Endometrium (tissue), 2 donors: ENCODE results near the gene ARHGAP24.
"Not testable (repeated sequence)": the region's sequence is repeated elsewhere in the genome, so short reads cannot be mapped to it uniquely, and the experiment has no call there.

ENCODE experiments used
- FAIRE-seq: peaks from 2 replicates; lab custom pipeline; 2012; peaks lifted over from hg19 to GRCh38; lab: Jason Lieb, UNC
- donor health status: control.
- donor health status: control.

The ARHGAP24 gene

DNA sequence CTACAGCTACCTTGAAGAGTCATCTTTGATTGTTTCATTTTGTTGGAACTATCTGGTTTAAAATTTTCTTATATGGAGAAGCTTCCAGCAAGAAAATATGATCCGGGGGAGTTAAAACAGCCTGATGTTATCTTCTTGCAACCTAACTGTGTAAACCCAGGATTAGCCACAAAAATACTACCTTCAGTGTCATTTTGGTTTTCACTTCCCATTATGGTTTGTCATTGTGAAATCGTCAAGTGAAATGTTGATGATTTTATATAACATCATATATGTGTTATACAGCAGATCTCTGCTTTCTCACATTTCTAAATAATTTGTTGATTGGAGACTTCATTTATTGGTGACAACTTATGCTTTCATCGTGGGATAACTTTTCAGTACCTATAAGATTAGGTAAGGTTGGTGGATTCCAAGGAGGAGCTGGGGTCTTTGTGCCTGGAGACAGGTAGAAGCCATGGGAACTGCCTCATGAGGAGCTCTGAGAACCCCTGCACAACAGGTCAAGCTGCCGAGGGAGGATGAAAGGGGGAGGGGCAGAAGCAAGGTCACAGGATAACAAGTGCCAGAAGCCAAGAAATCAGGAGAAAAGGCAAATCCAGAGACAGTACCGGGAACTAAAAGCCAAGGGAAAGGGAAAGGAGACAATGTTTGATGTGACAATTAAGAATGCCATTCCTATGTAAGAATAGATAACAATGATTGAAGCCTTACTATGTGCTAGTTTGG, 7.2 kb downstream of the ARHGAP24 start:
- no peak for FAIRE-seq

DNA sequence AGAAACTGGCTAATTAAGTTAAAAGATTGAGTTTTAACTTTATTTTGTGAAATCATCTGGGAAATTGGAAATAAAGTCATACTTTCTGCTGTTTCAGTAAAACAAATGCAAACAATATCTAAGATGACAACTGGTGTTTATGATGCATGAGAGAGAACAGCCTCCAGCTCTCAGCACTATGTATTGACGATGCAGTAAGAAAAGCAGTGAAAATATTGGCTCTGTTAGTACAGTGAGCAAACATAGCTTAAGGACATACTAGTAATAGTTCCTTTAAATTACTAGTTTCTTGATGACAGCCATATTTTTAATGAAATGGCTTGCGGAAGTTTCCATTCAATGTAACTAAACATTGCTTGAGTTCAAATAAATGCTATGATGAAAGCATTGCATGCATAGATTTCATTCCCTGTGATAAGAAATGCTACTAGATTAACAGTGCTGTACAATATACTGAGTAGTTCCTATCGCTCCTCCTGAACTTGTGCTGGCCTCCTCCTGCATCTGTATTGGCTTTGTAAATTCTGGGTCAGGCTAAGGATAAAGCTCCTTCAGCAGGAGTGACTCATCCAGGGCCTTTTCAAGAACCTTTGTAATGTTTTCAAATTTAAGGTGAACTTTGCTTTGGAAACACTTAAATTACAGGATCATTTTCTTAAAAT, 11.6 kb downstream of the ARHGAP24 start:
- no peak for FAIRE-seq

DNA sequence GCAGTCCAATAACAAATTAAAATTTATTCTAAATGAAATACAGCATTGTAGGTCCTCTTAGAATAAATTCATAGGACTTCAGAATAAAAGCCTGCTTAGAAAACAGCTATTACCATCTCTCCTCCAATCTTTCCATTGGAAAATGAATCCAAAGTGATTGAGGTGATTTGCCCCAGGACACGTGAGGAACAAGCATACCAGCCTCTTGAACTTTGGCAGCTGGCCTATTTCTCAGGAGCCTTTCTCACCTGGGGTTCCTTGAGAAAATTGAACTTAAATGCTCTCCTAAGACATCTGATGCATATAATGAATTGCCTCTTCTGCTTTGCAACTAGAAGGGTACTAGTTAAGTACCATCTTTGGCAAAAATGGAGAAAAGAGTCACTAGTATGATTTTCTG, 13.5 kb downstream of the ARHGAP24 start:
- FAIRE-seq, result no peak

DNA sequence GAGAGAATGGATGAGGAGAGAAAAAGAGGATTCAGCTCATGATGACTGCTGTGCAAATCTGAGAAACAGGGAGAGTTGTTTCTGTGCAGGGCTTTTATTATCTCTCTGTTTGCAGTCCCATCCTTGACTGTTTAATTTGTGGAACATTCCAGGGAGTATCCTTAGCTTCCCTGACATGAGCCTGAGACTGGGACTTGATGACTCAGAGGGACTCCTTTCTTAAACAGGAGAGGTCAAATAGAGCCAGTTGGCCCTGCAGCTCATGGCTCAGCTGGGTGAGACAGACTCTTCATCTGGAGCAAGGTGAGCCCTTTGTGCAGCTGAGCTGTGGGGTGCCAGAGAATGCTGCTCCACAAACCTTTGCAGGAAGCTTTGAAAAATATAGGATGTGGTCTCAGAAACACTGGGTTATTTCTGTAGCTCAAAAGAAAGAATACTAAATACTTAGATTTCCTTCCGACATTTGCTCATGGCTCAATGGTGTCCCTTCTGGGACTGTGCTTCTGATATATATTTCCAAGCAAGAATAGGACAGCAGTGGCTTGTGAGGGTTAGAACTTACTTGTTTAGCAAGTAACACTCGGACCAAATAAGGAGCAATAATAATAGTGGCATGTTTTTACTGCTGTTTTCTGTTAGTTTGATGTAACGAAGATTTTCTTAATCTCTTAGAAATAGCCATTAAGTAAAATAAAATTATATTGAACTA, 14.5 kb downstream of the ARHGAP24 start:
- FAIRE-seq, result no peak

DNA sequence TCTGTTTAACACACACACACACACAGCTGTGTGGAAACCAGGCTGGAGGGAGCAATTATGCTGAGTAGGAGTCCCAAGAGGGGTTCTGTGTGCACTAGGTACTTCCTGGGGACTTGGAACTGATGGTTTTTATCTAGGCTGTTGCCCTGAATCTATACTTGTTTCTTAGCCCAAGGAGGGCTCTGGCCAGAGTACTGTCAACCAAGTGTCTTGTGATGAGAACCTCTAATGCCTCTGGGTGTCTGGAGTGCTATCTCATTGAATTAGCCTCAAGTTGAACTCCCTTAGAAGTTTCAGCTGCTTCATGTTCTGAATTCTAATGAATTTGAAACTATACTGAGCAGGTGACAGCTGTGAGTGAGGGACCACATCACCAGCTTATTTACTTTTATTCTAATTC, 16.6 kb downstream of the ARHGAP24 start:
- no peak for FAIRE-seq

DNA sequence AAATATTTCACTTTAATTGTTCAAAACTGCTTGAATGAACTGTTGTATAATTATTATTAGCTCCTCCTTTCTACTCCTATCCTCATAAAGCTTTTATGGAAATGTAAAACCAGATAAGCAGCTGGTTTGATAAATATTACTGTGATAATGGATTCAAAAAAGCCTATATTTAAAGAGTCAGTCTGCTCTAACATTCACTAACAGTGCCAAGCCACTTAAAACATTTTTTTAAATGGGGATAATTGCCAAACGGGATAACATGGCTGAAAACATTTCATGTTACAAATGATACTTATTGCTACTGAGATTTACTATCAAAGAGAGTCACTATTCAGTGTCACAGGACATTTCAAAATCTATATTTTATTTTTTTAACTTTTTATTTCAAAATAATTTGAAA, 17.4 kb downstream of the ARHGAP24 start:
- no peak for FAIRE-seq

DNA sequence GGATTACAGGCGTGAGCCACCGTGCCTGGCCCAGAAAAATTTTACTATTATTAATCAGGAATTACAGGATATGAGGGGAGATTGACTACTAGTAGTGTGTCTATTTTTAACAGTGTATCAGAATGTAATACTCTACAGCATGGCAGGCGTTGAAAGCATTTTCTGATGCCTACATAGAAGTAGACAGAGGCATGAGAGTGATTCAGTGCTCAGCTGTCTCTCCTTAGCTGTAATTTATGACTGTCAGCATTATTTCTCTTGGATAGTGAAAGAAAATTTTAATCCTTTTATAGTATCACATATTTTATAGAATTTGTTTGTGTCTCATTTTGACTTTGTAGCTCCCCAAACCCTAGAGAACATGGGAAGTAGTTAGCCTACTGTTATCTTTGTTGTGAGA, 20.7 kb downstream of the ARHGAP24 start:
- no peak for FAIRE-seq

DNA sequence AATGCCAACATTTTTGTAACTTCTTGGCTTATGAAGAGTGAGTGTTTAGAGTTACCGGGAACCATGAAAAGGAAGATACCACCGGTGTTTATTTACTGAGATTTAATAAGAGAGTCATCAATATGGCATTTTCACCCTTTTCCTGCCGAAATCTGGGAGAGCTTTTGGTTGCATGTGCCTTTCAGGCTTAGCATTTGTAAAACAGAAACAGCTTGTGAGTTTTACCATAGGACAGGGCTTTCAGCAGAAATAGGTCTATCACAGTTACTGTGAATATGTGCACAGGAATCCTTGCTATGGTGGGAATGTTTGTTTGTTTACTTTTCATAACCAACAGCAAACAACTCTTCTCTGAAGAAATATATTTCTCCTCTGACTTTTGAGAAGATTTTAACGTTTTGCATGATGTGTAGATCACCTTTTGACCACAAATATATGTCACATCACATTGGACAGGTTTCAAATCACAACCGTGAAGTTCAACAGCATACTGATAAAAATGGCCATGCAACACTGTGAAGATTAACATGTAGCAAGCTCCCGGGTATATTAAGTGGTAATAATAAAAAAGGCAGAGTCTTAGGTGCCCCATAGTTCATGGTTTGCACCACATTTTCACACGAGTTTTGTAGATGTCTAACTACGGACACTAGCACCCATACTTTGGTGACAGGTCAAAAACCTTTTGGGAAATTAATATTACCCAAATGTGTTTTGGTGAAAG, 21.3 kb downstream of the ARHGAP24 start:
- FAIRE-seq, result no peak

DNA sequence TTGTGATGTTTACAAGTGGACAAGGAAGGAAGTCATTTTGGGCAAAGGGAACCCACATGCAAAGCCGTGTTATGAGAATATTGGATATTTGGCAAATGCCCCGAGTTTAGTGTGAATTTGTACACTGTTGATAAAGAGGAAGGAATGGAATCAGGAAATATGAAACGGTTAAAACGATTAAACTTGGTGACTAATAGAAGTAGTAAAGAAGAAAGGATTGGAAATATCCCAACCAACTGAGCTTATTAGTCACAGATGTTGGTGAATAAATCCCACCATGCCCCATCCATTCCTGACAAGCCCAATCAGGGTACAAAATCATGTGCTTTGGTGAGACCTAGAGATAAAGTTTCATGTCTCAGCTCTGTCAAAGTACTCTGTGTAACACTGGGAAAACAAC, 22.0 kb downstream of the ARHGAP24 start:
- peak; percentile 61 for FAIRE-seq

DNA sequence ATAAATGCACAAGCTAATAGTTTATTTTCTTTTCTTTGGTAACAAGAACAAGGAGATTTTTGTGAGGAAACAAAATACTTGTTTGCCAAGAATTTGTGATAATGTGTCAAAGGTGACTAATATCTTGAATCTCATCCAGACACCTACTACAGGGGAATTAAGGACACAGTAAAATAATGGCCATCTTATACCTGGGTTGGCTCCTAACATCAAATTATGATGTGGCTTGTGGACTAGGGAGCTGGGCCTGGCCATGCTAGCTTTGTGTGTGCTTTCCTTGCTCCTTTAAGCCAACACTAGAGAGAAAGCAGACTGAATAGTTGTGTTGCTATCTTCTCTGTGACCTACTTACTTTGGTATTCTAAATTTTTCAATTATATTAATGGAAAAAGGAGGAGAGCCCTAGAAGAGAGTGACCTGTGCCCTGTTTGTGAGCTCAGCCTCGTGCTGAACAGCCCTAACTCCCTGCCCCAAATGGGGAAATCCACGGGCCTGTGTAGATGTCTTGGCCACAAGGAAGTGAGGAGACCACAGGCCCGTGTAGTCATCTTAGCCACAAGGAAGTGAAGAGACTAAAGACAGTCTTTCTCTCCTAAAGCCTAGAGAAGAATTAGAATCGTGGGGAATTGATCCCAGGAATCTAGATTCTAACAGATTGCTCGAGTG, 23.3 kb downstream of the ARHGAP24 start:
- FAIRE-seq, result no peak

DNA sequence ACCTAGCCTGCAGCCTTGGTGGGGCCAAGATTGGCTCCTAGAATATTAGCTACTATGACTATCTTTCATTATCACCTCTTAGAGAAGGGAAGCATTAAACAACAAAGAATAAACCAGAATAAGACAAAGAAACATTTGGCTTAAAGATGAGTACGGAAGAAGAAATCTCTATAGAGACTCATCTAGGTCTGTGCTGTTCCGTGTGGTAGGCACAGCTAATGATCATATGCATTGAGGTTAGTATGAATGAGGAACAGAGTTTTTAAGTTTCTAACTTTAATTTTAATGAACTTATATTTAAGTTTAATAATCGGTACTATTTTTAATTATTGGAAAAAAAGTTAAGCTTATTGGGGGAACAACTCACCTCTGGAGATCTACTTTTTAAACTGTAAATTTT, 24.6 kb downstream of the ARHGAP24 start:
- FAIRE-seq, result no peak

DNA sequence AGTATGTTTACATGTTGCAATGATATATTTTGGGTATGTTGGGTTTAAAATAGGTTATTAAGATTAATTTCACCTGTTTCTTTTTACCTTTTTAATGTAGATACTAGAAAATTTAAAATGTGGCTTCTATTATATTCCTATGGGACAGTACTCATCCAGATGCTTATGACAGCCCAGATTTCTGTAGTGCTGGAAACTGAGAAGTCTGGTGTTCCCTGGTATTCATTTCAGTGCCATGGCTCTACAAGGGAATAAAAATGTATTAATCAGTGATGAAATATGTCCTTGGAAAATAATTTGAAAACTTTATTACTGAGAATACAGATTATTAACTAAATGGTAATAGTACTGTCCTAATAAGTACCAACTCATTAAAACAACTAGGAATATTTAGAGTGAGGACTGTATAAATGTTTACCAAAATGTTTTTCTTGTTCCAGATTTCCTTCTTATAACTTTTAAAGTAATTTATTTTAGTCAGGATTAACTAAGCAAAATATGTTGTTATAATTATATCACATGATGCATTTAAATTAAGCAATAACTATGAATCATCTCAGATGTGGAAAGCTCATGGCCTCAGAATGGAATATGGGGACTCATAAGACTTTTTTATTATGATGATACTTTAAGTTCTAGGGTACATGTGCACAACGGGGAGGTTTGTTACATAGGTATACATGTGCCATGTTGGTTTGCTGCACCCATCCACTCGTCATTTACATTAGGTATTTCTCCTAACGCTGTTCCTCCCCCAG, 25.3 kb downstream of the ARHGAP24 start:
- FAIRE-seq, result no peak

DNA sequence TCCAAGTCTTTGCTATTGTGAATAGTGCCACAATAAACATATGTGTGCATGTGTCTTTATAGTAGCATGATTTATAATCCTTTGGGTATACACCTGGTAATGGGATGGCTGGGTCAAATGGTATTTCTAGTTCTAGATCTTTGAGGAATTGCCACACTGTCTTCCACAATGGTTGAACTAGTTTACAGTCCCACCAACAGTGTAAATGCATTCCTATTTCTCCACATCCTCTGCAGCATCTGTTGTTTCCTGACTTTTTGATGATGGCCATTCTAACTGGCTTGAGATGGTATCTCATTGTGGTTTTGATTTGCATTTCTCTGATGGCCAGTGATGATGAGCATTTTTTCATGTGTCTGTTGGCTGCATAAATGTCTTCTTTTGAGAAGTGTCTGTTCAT, 26.2 kb downstream of the ARHGAP24 start:
- not testable (repeated sequence) for FAIRE-seq

DNA sequence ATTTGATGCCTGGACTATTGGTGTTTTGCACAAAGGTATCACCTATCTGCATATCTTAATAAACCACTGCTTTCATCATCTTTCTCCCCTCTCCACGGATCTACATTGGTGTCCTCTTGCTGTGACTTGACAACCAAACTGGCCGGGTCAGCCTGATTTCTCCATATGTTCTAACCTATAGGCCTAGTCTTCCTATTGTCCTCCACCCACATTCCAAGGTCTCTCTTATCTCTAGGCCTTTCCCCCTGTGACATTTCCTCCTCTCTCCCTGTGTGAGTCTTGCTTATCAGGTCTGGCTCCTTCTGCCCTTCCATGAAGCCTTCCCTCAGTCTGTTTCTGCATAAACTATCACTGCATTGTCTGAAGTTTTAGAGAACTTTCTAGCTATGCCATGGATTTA, 33.7 kb downstream of the ARHGAP24 start:
- no peak for FAIRE-seq

DNA sequence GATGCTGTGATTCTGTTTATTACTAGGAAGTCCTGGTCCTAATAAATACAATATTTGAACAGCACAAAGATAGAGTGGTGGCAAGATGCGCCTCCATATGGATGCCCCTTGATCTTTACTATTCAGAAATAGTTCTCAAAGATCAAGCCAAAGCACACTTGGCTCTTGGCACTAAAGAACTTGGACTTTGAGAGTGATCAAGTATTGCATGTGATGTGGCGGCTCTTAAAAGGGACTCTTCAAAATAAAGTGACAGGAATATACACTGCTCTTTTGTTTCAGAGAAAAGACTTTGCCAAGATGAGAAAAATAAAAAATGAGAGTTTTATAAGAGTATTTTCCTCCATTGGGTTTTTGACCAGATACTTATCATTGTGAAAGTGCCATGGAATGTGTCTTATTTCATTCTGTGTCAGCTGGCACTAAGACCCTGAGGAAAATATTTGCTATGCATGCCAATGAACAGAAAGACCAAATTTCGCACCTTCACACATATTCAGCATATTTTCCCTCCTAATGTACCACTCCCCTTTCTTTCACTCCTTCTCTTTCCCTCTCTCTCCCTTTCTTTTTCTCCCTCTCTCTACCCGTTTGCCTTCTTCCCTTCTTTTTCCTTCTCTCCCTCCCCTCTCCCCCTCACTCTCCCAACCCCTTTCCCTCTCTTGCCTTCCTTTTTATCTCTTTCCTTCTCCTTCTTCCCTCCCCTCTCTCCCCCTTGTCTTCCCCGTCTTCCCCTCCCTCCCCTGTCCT, 35.1 kb downstream of the ARHGAP24 start:
- FAIRE-seq, result no peak

DNA sequence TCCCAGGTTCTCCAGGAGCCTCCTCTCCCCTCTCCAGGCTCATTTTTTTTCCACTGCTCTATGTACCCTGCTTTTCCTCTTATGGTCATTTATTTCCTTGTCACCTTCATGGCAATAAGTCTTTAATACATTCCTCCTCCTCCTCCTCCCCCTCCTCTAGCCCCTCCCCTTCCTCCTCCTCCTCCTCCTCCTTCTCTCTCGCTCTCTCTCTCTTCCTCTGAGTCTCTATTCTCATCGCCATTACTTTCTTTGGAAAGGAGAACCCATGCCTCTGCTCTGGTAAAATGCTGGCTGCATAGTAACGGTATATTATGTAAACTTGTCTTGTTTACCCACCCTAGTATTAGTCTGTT, 35.7 kb downstream of the ARHGAP24 start:
- no peak for FAIRE-seq

DNA sequence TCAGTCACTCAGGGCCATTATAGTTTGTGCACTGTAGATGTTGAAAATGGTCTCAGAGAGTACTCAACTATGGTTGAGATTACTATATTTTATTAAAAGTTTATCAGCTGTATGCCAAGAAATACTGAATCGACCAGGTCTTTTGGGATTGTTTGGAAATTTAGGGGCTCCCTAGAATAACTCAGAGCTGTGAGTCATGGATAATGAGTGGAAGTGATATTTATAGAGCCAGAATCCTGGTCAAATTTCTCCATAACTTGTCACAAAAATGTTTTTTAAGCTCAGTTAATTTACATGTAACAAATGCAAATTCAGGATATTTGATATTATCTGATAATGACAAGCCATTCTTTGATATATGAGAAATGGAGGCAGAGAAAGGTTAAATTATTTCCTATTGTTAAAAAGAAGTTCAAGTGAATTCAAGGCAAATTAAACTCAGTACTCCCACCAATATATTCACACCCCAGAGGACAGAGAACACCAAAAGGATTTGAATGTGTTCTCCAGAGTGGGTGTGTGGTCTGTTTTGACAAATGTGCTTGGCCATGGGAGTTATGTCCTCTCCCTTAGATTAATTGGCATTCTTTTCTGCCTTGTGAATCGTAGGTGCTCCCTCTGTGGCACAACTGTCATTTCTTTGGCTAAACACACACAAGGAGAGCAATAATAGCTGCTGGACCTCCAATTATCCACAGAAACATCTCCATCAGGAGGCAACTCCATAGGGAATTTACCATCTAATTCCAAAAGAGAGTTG, 37.7 kb downstream of the ARHGAP24 start:
- FAIRE-seq, result no peak

DNA sequence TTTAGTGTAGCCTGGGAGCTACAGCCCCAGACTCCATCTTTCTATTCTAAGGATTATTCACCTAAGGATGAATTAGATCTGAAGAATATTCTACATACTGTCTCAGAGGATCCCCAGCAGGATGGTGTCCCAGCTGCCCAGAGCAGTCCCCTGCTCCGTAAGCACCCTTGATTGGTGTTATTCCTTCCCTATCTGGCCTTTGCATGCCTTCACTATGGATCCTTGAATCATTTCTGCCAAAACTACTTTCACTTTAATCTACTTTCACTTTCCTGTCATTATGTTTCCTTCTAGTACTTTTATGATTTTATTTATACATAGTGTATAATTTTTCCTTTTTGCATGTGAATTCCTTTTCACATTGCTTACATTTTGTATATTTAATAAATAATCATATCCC, 39.2 kb downstream of the ARHGAP24 start:
- FAIRE-seq, result no peak

DNA sequence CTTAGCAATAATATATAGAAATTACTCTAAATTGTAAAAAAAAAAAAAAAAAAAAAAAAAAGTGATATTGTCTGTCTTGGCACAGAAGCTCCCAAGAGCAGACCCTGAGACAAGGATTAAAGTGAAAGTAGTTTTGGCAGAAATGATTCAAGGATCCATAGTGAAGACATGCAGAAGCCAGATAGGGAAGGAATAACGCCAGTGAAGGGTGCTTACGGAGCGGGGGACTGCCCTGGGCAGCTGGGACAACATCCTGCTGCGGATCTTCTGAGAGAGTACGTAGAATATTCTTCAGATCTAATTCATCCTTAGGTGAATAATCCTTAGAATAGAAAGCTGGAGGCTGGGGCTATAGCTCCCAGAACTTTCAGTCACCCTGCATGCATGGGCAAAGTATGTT, 39.8 kb downstream of the ARHGAP24 start:
- no peak for FAIRE-seq

DNA sequence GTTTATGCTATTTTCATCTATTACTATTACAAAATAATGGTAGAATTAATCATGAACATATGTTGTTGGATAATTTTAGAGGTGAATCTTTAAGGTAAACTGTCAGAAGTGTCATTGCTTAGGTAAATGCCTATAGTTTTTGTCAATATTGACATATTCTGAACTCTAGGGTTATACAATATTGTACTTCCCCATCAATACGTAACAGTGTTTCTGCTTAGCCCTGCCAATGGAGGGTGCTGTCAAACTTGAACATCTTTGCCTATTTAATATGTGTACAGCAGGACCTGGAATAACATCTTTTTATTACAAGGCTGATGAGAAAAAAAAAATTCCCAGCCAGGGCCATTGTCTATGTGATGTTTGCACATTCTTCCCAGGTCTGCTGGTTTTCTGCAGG, 40.8 kb downstream of the ARHGAP24 start:
- no peak for FAIRE-seq
